ENCODE data around the gene COL4A1. TPM values are rescaled to one million over a fixed set of nuclear protein-coding genes. Genes with fewer than 3 reads are reported as not detected.

Gene COL4A1
- total RNA-seq, 3 donors from 2014 or later = 19.0 to 308 (median 61.9) TPM

DNA sequence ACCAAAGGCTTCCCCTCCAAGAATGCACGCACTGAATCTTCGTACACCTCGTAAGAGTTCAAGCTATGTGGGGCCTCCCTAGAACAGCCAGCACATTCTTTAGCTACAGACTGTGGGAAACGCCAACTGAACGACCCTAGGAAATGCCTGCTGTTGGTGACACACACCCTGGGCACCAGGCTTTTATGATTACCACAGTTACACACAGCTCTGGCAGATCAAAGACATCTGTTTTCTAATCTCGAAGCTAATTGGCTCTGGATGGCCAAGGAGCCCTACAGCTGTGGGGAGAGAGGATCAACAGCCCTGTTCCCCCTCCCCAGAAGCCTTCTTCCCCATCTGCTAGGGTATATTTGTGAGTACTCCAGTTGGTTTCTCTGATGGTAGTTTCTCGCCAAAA is 123.0 kb downstream of the COL4A1 start:
- TF ChIP-seq, protein P1, sequence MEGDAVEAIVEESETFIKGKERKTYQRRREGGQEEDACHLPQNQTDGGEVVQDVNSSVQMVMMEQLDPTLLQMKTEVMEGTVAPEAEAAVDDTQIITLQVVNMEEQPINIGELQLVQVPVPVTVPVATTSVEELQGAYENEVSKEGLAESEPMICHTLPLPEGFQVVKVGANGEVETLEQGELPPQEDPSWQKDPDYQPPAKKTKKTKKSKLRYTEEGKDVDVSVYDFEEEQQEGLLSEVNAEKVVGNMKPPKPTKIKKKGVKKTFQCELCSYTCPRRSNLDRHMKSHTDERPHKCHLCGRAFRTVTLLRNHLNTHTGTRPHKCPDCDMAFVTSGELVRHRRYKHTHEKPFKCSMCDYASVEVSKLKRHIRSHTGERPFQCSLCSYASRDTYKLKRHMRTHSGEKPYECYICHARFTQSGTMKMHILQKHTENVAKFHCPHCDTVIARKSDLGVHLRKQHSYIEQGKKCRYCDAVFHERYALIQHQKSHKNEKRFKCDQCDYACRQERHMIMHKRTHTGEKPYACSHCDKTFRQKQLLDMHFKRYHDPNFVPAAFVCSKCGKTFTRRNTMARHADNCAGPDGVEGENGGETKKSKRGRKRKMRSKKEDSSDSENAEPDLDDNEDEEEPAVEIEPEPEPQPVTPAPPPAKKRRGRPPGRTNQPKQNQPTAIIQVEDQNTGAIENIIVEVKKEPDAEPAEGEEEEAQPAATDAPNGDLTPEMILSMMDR (IDR thresholded peaks at IDR 0.05) = no peak
- Histone ChIP-seq H3K9me3 (no peaks in the 10 kb centered on the region), H3K4me1 (ENCODE audit: low read depth) (no peaks in the 10 kb centered on the region), H3K4me3 (no peak overlapping the region), H3K36me3 (ENCODE audit: low read depth) (no peaks in the 10 kb centered on the region)
- intact Hi-C loops (cut with DNase I, micrococcal nuclease) = no loop called here
- ATAC-seq (no peak), DNase-seq (no peak)

DNA sequence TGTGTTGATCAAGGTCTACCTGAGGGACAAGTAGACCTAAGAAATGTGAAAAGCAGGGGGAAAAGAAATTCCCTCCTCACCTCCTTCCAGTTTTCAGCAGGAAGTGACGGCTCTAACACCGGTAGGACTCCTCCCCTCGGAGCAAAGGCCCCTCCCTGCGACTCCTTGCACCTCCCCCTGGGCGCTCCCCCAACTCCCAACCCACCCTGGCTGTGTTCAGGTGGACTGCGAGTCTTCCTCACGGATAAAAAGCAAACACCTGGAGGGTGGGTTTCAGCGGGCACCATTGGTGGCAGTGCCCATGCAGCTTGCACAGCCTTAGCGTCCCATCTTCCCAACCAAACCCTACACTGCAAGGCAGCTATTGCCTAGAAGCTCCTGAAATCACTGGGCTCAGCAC is 124.5 kb downstream of the COL4A1 start:
- no peak overlapping the region for H3K4me3 ChIP-seq
- no peaks in the 10 kb centered on the region for H3K4me1 ChIP-seq (ENCODE audit: low read depth)
- H3K36me3 ChIP-seq (ENCODE audit: low read depth) = no peaks in the 10 kb centered on the region
- TF ChIP-seq, protein P1 (IDR thresholded peaks at IDR 0.05) = no peak
- no peaks in the 10 kb centered on the region for H3K9me3 ChIP-seq
- ATAC-seq (no peak), DNase-seq (no peak)
- intact Hi-C loops (cut with DNase I, micrococcal nuclease) = no loop called here

DNA sequence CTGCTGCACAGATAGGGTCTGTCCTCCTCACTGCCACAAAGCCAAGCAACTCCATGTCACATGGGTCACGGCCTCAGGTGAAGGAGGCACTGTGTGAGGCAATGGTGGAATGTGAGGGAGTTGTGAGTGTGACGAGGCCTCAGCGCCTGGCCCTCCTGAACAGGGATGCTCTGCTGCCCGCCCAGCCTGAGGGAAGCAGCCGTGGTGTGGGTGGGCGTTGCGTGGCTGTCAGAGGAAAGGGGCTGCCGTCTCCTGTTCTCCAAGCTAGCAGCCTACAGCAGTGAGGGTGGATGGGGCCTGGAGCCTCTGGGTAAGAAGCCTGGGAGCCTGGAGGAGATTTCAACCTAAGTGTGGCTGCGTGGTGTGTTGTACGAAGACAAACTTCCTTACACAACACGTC is 125.0 kb downstream of the COL4A1 start:
- H3K36me3 ChIP-seq (ENCODE audit: low read depth) = no peaks in the 10 kb centered on the region
- H3K4me3 ChIP-seq = no peak overlapping the region
- TF ChIP-seq, protein P1 (IDR thresholded peaks at IDR 0.05) = no peak
- DNase-seq (no peak), ATAC-seq (no peak)
- H3K4me1 ChIP-seq (ENCODE audit: low read depth) = no peaks in the 10 kb centered on the region
- no peaks in the 10 kb centered on the region for H3K9me3 ChIP-seq
- intact Hi-C loops (cut with DNase I, micrococcal nuclease) = no loop called here

DNA sequence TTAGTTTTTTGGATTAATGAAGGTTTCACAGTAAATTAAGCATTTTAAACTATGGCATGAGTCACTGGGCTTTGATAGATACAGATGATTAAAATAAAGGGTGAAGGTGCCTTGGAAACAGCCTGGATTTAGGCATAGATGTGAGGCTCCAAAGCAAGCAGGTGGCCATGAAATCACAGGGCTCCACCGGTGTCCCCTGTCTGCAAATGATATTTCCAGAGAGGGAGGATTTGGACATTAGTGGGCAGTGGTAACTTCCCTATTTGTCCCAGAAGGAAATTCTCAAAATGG is 127.2 kb downstream of the COL4A1 start:
- Histone ChIP-seq H3K4me1 (ENCODE audit: low read depth) (no peaks in the 10 kb centered on the region), H3K9me3 (no peaks in the 10 kb centered on the region), H3K4me3 (no peak overlapping the region), H3K36me3 (ENCODE audit: low read depth) (no peaks in the 10 kb centered on the region)
- no peak for ATAC-seq
- no peak for DNase-seq
- intact Hi-C loops (cut with DNase I, micrococcal nuclease) = no loop called here
- TF ChIP-seq, protein P1 (IDR thresholded peaks at IDR 0.05) = no peak

DNA sequence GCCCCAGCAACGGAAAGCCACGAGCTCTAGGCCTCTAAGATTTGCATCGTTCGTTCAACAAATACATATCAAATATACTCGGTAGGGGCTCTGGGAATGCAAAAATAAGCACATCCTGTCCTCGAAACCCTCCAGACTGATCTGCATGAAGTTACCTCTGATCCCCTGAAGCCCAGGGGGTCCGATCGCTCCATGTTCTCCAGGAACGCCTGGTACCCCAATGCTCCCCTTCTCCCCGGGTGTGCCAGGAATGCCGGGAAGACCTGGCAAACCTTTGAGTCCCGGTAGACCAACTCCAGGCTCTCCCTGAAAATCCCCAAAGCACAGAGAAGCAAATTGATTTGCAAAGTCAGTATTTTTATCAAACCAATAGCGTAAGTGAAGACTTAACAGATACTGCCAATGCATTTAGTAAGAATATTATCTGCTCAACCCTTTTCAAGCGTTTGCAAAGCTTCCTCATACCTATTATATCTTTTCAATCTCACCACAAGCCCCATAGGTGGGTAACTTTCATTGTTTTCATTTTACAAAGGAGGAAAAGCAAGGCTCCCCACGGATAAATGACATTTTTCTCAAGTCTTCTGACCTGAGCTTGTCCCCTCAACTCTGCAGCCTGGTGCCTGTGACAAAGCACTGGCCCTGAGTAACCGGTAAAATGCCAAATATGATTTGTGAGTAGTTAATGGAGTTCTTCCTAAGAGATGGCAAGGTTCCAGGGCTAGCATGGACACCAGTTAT is 127.7 kb downstream of the COL4A1 start:
- Histone ChIP-seq H3K9me3 (no peaks in the 10 kb centered on the region), H3K4me3 (no peak overlapping the region), H3K4me1 (ENCODE audit: low read depth) (no peaks in the 10 kb centered on the region), H3K36me3 (ENCODE audit: low read depth) (no peaks in the 10 kb centered on the region)
- intact Hi-C loops (cut with DNase I, micrococcal nuclease) = no loop called here
- DNase-seq = no peak
- no peak for ATAC-seq
- TF ChIP-seq, protein P1 (IDR thresholded peaks at IDR 0.05) = no peak

DNA sequence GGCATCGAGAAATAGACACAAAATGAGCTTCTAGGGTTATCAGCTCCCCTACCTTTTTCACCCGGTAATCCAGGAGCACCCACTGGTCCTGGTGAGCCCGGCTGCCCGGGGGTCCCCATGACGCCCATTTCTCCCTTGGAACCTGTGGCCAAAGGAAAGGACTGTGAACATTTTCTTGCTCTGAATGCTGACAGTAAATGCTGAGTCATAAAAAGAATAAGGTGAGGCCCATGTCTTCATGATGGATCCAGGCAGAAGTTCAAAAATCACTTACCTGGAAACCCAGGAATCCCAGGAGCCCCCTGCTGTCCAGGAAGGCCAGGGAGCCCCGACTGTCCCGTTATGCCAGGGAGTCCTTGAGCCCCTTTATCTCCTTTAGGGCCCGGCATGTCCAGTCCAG is 129.2 kb downstream of the COL4A1 start:
- Histone ChIP-seq H3K4me1 (ENCODE audit: low read depth) (no peaks in the 10 kb centered on the region), H3K9me3 (peaks cover 8% of the 10 kb centered on the region), H3K36me3 (ENCODE audit: low read depth) (no peaks in the 10 kb centered on the region), H3K4me3 (no peak overlapping the region)
- intact Hi-C loops (cut with DNase I, micrococcal nuclease) = no loop called here
- TF ChIP-seq, protein P1 (IDR thresholded peaks at IDR 0.05) = no peak
- ATAC-seq (no peak), DNase-seq (no peak)

All from mucosa of descending colon (tissue), 3 donors.